Kidney (tissue), 14 donors: Measurements from ENCODE around the gene LCMT1. TPM values are rescaled to one million over a fixed set of nuclear protein-coding genes. Genes with fewer than 3 reads are reported as not detected.

ENCODE experiments used
- DNase-seq, 5 donors: peaks; one replicate each; pipeline ENCODE4 v3.0.0-alpha.2; 2013 to 2020
- FAIRE-seq: peaks from 2 replicates; lab custom pipeline; 2012; peaks lifted over from hg19 to GRCh38; lab: Jason Lieb, UNC
- H3K27ac ChIP-seq, 2 donors: one replicate each; pipeline ENCODE4 v1.7.0; 2013; ENCODE audit warnings: low read depth in 2 of 2, low read length in 2 of 2, inconsistent platforms in 1 of 2
- H3K27me3 ChIP-seq: one replicate; pipeline ENCODE4 v1.7.1; 2013; ENCODE audit warnings: low read length, inconsistent platforms; ENCODE audit not compliant: control insufficient read depth, insufficient read depth
- H3K36me3 ChIP-seq, 3 donors: one replicate each; pipeline versions ENCODE4 v1.7.0 to v1.7.1; 2013; ENCODE audit warnings: low read length in 3 of 3, control low read depth in 1 of 3, inconsistent platforms in 1 of 3; ENCODE audit not compliant: insufficient read depth in 3 of 3, control insufficient read depth in 2 of 3
- H3K4me1 ChIP-seq, 3 donors: one replicate each; pipeline versions ENCODE4 v1.7.0 to v1.7.1; 2013; ENCODE audit warnings: low read length in 3 of 3, inconsistent platforms in 1 of 3, low read depth in 1 of 3; ENCODE audit not compliant: control insufficient read depth in 2 of 3, insufficient read depth in 2 of 3
- H3K4me3 ChIP-seq, 3 donors: one replicate each; pipeline versions ENCODE4 v1.7.0 to v1.8.1; 2013; ENCODE audit warnings: low read length in 3 of 3, control low read depth in 1 of 3, inconsistent platforms in 1 of 3
- H3K9ac ChIP-seq, 3 donors: one replicate each; pipeline versions ENCODE4 v1.7.0 to v1.7.1; 2013; ENCODE audit warnings: low read length in 3 of 3, control low read depth in 1 of 3, inconsistent platforms in 1 of 3
- H3K9me3 ChIP-seq, 3 donors: one replicate each; pipeline versions ENCODE4 v1.7.0 to v1.7.1; 2013; ENCODE audit warnings: low read length in 3 of 3, control low read depth in 1 of 3, inconsistent platforms in 1 of 3; ENCODE audit not compliant: control insufficient read depth in 2 of 3, insufficient read depth in 1 of 3
- intact Hi-C: fragments of 100-400 bp; cut with DNase I; formaldehyde crosslinking; loops from one replicate; pipeline ENCODE4 v1.11.1; 2022
- polyA plus RNA-seq: library from polyadenylated mRNA; stranded (reverse); fragments of 350-450 nt; fragmentation: Illumina TruSeq; extraction: RNeasy Lipid Tissue Mini Kit (QIAGEN cat#74804); gene quantifications from one replicate; pipeline ENCODE4 v1.2.3, GENCODE V29; 2014; ENCODE audit warnings: low read depth, low replicate concordance; ENCODE audit not compliant: insufficient read depth
- total RNA-seq: library from RNA; stranded (reverse); fragmentation: NEBNext Ultra II Directional; extraction: Animal tissue kit (Norgen Biotek cat#: 25700); gene quantifications from one replicate; pipeline ENCODE4 v1.2.1, GENCODE V29; 2021
- TF ChIP-seq, protein P1 (sequence below): IDR thresholded peaks from 3 replicates; pipeline ENCODE4 v1.5.1; 2012; ENCODE audit warnings: mild to moderate bottlenecking, moderate library complexity, borderline replicate concordance; ENCODE audit not compliant: insufficient read depth; ENCODE audit errors: extremely low read depth
- donor health status: control.
- donor health status: control.
- donor health status: control.
- donor health status: control.
- donor health status: control.
- donor health status: DM: yes; HTN: yes; CAD: no.
- donor health status: Normal renal cell carcinoma (clear cell type).

Gene LCMT1
- total and polyA plus RNA-seq, 2 donors from 2014 or later: 44.8 to 52.9 TPM

DNA sequence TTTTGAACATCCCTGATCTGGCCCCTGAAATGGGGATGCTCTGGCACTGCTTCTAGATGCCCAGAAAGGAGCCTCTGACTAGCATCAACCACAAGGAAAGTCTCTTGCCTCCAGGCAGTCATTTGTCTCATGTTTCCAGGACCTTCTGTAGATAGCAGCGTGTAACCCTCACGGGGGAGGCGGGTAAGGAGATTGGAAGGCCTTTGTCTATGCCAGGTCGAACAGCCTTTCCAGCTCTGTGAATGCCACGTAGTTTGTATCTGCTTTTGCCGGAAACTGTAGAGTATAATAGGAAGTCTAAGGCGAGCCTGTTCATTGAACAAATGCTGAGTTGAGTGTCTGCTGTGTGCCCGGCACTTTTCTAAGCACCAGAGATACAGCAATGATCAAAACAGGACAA, 61.3 kb downstream of the LCMT1 start:
- intact Hi-C loops: no loop called here
- TF ChIP-seq, protein P1, sequence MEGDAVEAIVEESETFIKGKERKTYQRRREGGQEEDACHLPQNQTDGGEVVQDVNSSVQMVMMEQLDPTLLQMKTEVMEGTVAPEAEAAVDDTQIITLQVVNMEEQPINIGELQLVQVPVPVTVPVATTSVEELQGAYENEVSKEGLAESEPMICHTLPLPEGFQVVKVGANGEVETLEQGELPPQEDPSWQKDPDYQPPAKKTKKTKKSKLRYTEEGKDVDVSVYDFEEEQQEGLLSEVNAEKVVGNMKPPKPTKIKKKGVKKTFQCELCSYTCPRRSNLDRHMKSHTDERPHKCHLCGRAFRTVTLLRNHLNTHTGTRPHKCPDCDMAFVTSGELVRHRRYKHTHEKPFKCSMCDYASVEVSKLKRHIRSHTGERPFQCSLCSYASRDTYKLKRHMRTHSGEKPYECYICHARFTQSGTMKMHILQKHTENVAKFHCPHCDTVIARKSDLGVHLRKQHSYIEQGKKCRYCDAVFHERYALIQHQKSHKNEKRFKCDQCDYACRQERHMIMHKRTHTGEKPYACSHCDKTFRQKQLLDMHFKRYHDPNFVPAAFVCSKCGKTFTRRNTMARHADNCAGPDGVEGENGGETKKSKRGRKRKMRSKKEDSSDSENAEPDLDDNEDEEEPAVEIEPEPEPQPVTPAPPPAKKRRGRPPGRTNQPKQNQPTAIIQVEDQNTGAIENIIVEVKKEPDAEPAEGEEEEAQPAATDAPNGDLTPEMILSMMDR: no peak
- no peak overlapping the region for H3K4me3 ChIP-seq
- H3K9ac ChIP-seq: no peak overlapping the region
- no peaks in the 10 kb centered on the region for H3K27me3 ChIP-seq
- H3K9me3 ChIP-seq: no peaks in the 10 kb centered on the region
- H3K27ac ChIP-seq: no peak overlapping the region
- no peak for DNase-seq
- H3K4me1 ChIP-seq: no peaks in the 10 kb centered on the region
- H3K36me3 ChIP-seq: peaks cover 2 to 36% (median 19%) of the 10 kb centered on the region in 3 donors
- FAIRE-seq: no peak

DNA sequence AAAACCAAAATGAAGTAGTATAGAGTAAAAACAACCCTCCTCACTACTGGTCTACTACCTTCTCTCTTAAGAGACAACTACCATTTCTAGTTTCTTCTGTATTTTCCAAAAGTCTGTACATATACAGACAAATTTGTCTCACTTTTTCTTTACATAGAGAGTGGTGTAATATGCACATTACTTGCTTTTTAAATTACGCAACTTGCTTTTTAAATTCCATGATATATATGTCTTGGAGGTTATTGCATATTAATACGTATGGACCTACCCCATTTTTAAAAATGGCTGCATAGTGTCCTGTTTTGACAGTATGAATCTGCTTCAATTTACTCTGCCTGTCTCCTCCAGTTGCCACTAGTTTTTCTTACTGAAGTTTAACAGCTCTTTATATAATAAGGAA, 62.7 kb downstream of the LCMT1 start:
- no peak for FAIRE-seq
- Histone ChIP-seq H3K27ac (no peak overlapping the region), H3K36me3 (peaks cover 2 to 31% (median 19%) of the 10 kb centered on the region in 3 donors), H3K4me1 (no peaks in the 10 kb centered on the region), H3K9me3 (no peaks in the 10 kb centered on the region), H3K9ac (no peak overlapping the region), H3K27me3 (no peaks in the 10 kb centered on the region), H3K4me3 (no peak overlapping the region)
- TF ChIP-seq, protein P1: no peak
- intact Hi-C loops: no loop called here
- DNase-seq: no peak

DNA sequence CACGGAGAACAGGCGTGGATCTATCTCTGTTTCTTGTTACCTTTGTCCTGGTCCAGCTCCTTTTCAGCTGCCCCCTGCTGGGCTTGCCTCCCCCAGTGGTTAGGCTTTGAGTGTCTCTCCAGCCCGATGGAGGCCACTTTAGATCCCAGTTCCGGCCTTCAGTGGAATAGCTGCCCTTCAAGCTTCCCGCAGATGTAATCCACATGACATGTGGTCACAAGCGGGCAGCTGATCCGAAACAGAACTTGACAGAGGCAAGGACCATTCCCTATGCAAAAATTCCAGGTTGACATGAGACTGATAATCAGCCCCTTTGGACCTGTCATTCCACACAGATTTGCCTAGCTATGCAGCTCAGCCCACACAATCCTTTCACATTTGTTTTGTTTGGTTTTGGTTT, 64.6 kb downstream of the LCMT1 start:
- FAIRE-seq (no peak), DNase-seq (no peak)
- Histone ChIP-seq H3K9me3 (no peaks in the 10 kb centered on the region), H3K4me1 (no peaks in the 10 kb centered on the region), H3K27ac (no peak overlapping the region), H3K36me3 (peaks cover 0 to 17% (median 13%) of the 10 kb centered on the region in 3 donors), H3K4me3 (no peak overlapping the region), H3K27me3 (no peaks in the 10 kb centered on the region), H3K9ac (no peak overlapping the region)
- TF ChIP-seq, protein P1: no peak
- intact Hi-C loops: no loop called here

DNA sequence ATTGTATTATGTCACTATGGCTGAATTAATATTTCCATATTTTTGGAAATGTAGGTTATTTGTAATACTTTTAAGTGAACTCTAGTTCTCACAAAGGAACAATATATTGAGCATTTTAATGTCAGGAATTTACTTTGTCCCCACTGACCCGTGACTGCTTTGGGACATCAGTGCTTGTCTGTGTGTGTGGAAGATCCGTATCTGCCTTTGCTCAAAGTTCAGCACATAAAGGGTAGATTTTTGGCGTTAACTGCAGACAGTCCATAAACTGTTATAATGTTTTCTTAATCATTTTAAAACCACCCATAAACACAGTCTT, 65.9 kb downstream of the LCMT1 start:
- no peak for FAIRE-seq
- no peak for DNase-seq
- Histone ChIP-seq H3K36me3 (peaks cover 0 to 15% (median 13%) of the 10 kb centered on the region in 3 donors), H3K9me3 (no peaks in the 10 kb centered on the region), H3K27ac (no peak overlapping the region), H3K9ac (no peak overlapping the region), H3K27me3 (no peaks in the 10 kb centered on the region), H3K4me1 (no peaks in the 10 kb centered on the region), H3K4me3 (no peak overlapping the region)
- TF ChIP-seq, protein P1: no peak
- intact Hi-C loops: no loop called here
